ENCODE measurements around the gene ATP8B3. TPM values are rescaled to one million over a fixed set of nuclear protein-coding genes. Genes with fewer than 3 reads are reported as not detected.

The ATP8B3 gene
- total and polyA plus RNA-seq, 9 of the 15 experiments (the other 6 are each of a cell fraction or from before 2014, with no cell fraction given) = 1.2 to 12.3 (median 3.8) TPM

GRCh38 chr19:1826557-1827521 is 14.8 kb upstream of the ATP8B3 start (continued):
- TF ChIP-seq TAF1 (IDR thresholded peaks at IDR 0.05; ENCODE audit: control insufficient read depth, extremely low read depth, insufficient read depth, low read length, severe bottlenecking) (peak; percentile 29), SMARCB1 (IDR thresholded peaks at IDR 0.05; ENCODE audit: insufficient read length, low read depth) (no peak), DPF2 (IDR thresholded peaks at IDR 0.05) (no peak), RBFOX2 (IDR thresholded peaks at IDR 0.05; ENCODE audit: low read depth, low read length) (peak; percentile 62), SRF (CRISPR knock-in tag; IDR thresholded peaks at IDR 0.05) (0 out of 4 replicates have a peak, but pooled peaks of 1 of the 2 experiments have one; percentile 25), GATAD2B (IDR thresholded peaks at IDR 0.05; ENCODE audit: borderline replicate concordance) (no peak), MEF2A (IDR thresholded peaks at IDR 0.05; ENCODE audit: control insufficient read depth, low read depth, low read length) (no peak), ZNF57 (CRISPR knock-in tag; IDR thresholded peaks at IDR 0.05) (no peak), POLR2G (IDR thresholded peaks at IDR 0.05; ENCODE audit: low read depth, low read length) (peak; percentile 73)
